Thymus (tissue), 11 donors: ENCODE measurements around the gene SLC22A3. TPM values are rescaled to one million over a fixed set of nuclear protein-coding genes. Genes with fewer than 3 reads are reported as not detected.

Experiments
- DNase-seq, 9 donors: peaks; one replicate each; pipeline ENCODE4 v3.0.0-alpha.2; 2013; ENCODE audit warnings: low spot score in 9 of 9, low read depth in 6 of 9, missing footprints in 1 of 9
- H3K27ac ChIP-seq, 2 donors: one replicate each; pipeline ENCODE4 v1.5.1; 2013; ENCODE audit warnings: control low read depth in 1 of 2, low read depth in 1 of 2, low read length in 1 of 2, mild to moderate bottlenecking in 1 of 2, moderate library complexity in 1 of 2
- H3K27me3 ChIP-seq, 2 donors: one replicate each; pipeline ENCODE4 v1.5.1; 2013; ENCODE audit warnings: low read length in 1 of 2; ENCODE audit not compliant: control insufficient read depth in 2 of 2, insufficient read depth in 1 of 2
- H3K36me3 ChIP-seq, 2 donors: one replicate each; pipeline ENCODE4 v1.5.1; 2013; ENCODE audit warnings: low read length in 1 of 2, mild to moderate bottlenecking in 1 of 2, moderate library complexity in 1 of 2; ENCODE audit not compliant: control insufficient read depth in 2 of 2, insufficient read depth in 2 of 2
- H3K4me1 ChIP-seq, 2 donors: one replicate each; pipeline ENCODE4 v1.5.1; 2013; ENCODE audit warnings: low read length in 2 of 2; ENCODE audit not compliant: control insufficient read depth in 2 of 2, insufficient read depth in 2 of 2
- H3K4me3 ChIP-seq, 2 donors: one replicate each; pipeline ENCODE4 v1.5.1; 2013; ENCODE audit warnings: low read length in 2 of 2, control low read depth in 1 of 2, mild to moderate bottlenecking in 1 of 2
- H3K9me3 ChIP-seq, 2 donors: one replicate each; pipeline ENCODE4 v1.5.1; 2013; ENCODE audit warnings: low read length in 1 of 2, mild to moderate bottlenecking in 1 of 2; ENCODE audit not compliant: control insufficient read depth in 2 of 2, insufficient read depth in 1 of 2
- WGBS: extraction: QIAGEN DNeasy Blood & Tissue Kit; methylation state at CpG from one replicate; pipeline ENCODE4 v1.1.7; 2013; 5-methylcytosine and 5-hydroxymethylcytosine counted together
- polyA plus RNA-seq: library from polyadenylated mRNA; stranded (reverse); fragments of 200-250 nt; gene quantifications from one replicate; pipeline ENCODE4 v1.2.3, GENCODE V29; 2013
- total RNA-seq: library from RNA; stranded (reverse); fragments of 120-200 nt; gene quantifications from one replicate; pipeline ENCODE4 v1.2.4, GENCODE V29; 2013
- donor health status: healthy.

SLC22A3 gene
- total and polyA plus RNA-seq, 2 donors: 0.28 to 1.4 TPM

- no peak overlapping the region for H3K27ac ChIP-seq
- peaks cover 0 to 5% of the 10 kb centered on the region in 2 donors for H3K9me3 ChIP-seq
- no peaks in the 10 kb centered on the region for H3K36me3 ChIP-seq
- 90% methylated on average over 2 of the region's 2 CpGs for WGBS
- DNase-seq: no peak
- H3K27me3 ChIP-seq: no peaks in the 10 kb centered on the region
- no peaks in the 10 kb centered on the region for H3K4me1 ChIP-seq
- H3K4me3 ChIP-seq: no peak overlapping the region
Observed at GRCh38 chr6:160312900-160313299, 35.3 kb upstream of the SLC22A3 start.

GRCh38 chr6:160315310-160315709 lies 32.9 kb upstream of the SLC22A3 start:
- Histone ChIP-seq H3K36me3 (no peaks in the 10 kb centered on the region), H3K4me1 (no peaks in the 10 kb centered on the region), H3K27ac (no peak overlapping the region), H3K4me3 (no peak overlapping the region), H3K9me3 (peaks cover 0 to 5% of the 10 kb centered on the region in 2 donors), H3K27me3 (no peaks in the 10 kb centered on the region)
- 97% methylated on average over 1 of the region's 1 CpG for WGBS
- DNase-seq: no peak

- no peaks in the 10 kb centered on the region for H3K36me3 ChIP-seq
- no peak overlapping the region for H3K27ac ChIP-seq
- H3K9me3 ChIP-seq: peaks cover 0 to 5% of the 10 kb centered on the region in 2 donors
- DNase-seq: no peak
- no peaks in the 10 kb centered on the region for H3K27me3 ChIP-seq
- H3K4me3 ChIP-seq: no peak overlapping the region
- no peaks in the 10 kb centered on the region for H3K4me1 ChIP-seq
Observed at GRCh38 chr6:160316261-160316660, 31.9 kb upstream of the SLC22A3 start.

- Histone ChIP-seq H3K27ac (no peak overlapping the region), H3K9me3 (peaks cover 0 to 2% of the 10 kb centered on the region in 2 donors), H3K36me3 (no peaks in the 10 kb centered on the region), H3K27me3 (no peaks in the 10 kb centered on the region), H3K4me1 (no peaks in the 10 kb centered on the region), H3K4me3 (no peak overlapping the region)
- WGBS: 97% methylated on average over 1 of the region's 1 CpG
- DNase-seq: no peak
Observed at GRCh38 chr6:160319246-160319645, 28.9 kb upstream of the SLC22A3 start.

GRCh38 chr6:160321729-160322505 lies 26.3 kb upstream of the SLC22A3 start:
- no peaks in the 10 kb centered on the region for H3K27me3 ChIP-seq
- peaks cover 0 to 5% of the 10 kb centered on the region in 2 donors for H3K9me3 ChIP-seq
- no peaks in the 10 kb centered on the region for H3K36me3 ChIP-seq
- WGBS: 90% methylated on average over 5 of the region's 5 CpGs
- no peak overlapping the region for H3K27ac ChIP-seq
- no peak overlapping the region for H3K4me3 ChIP-seq
- no peak for DNase-seq
- H3K4me1 ChIP-seq: no peaks in the 10 kb centered on the region

- no peak overlapping the region for H3K27ac ChIP-seq
- peaks cover 0 to 3% of the 10 kb centered on the region in 2 donors for H3K9me3 ChIP-seq
- H3K4me1 ChIP-seq: no peaks in the 10 kb centered on the region
- no peaks in the 10 kb centered on the region for H3K36me3 ChIP-seq
- 95% methylated on average over 3 of the region's 3 CpGs for WGBS
- no peak overlapping the region for H3K4me3 ChIP-seq
- DNase-seq: no peak
- no peaks in the 10 kb centered on the region for H3K27me3 ChIP-seq
Observed at GRCh38 chr6:160327981-160328380, 20.2 kb upstream of the SLC22A3 start.

- no peaks in the 10 kb centered on the region for H3K36me3 ChIP-seq
- no peak for DNase-seq
- peaks cover 0 to 3% of the 10 kb centered on the region in 2 donors for H3K9me3 ChIP-seq
- WGBS: 69% methylated on average over 8 of the region's 8 CpGs
- H3K4me3 ChIP-seq: no peak overlapping the region
- H3K27ac ChIP-seq: no peak overlapping the region
- H3K4me1 ChIP-seq: no peaks in the 10 kb centered on the region
- no peaks in the 10 kb centered on the region for H3K27me3 ChIP-seq
Observed at GRCh38 chr6:160328447-160328846, 19.7 kb upstream of the SLC22A3 start.

GRCh38 chr6:160329188-160329587 lies 19.0 kb upstream of the SLC22A3 start:
- no peaks in the 10 kb centered on the region for H3K36me3 ChIP-seq
- 79% methylated on average over 7 of the region's 7 CpGs for WGBS
- H3K9me3 ChIP-seq: peaks cover 0 to 3% of the 10 kb centered on the region in 2 donors
- no peak overlapping the region for H3K4me3 ChIP-seq
- no peaks in the 10 kb centered on the region for H3K27me3 ChIP-seq
- no peaks in the 10 kb centered on the region for H3K4me1 ChIP-seq
- no peak overlapping the region for H3K27ac ChIP-seq
- no peak for DNase-seq

- H3K4me3 ChIP-seq: no peak overlapping the region
- peaks cover 0 to 2% of the 10 kb centered on the region in 2 donors for H3K9me3 ChIP-seq
- WGBS: 79% methylated on average over 5 of the region's 5 CpGs
- H3K36me3 ChIP-seq: no peaks in the 10 kb centered on the region
- DNase-seq: no peak
- no peaks in the 10 kb centered on the region for H3K27me3 ChIP-seq
- H3K4me1 ChIP-seq: no peaks in the 10 kb centered on the region
- no peak overlapping the region for H3K27ac ChIP-seq
Observed at GRCh38 chr6:160330619-160331018, 17.6 kb upstream of the SLC22A3 start.
